ENCODE measurements around the gene BUD13.
A peak's percentile ranks its signal among the peaks of the same experiment; 100 is the strongest.

BUD13 gene

GRCh38 chr11:116792869-116793771 lies 20.3 kb upstream of the BUD13 start:
- peak; percentile 81 for DNase-seq (ENCODE audit: low spot score)

- DNase-seq (ENCODE audit: low spot score): no peak
Measured at GRCh38 chr11:116792144-116792868, 19.5 kb upstream of the BUD13 start.

GRCh38 chr11:116791813-116792143 lies 19.0 kb upstream of the BUD13 start, which contains the start of gene APOA5:
APOA5 (minus strand) TSS chr11:116791879; CDS start chr11:116791860, 19 bp downstream.
- no peak for DNase-seq (ENCODE audit: low spot score)

- DNase-seq (ENCODE audit: low spot score): no peak
Measured at GRCh38 chr11:116791002-116791812, 18.4 kb upstream of the BUD13 start.

GRCh38 chr11:116790167-116791001 lies 17.6 kb upstream of the BUD13 start:
- DNase-seq (ENCODE audit: low spot score): no peak

GRCh38 chr11:116788975-116789374 lies 16.2 kb upstream of the BUD13 start:
- no peak for DNase-seq (ENCODE audit: low spot score)

- DNase-seq (ENCODE audit: low spot score): no peak
Measured at GRCh38 chr11:116788534-116788933, 15.7 kb upstream of the BUD13 start.

- DNase-seq (ENCODE audit: low spot score): peak; percentile 79
Measured at GRCh38 chr11:116787786-116788486, 15.1 kb upstream of the BUD13 start, which contains the start of gene ZPR1. ZPR1 (minus strand) TSS chr11:116788023; CDS start chr11:116787990, 33 bp downstream.

GRCh38 chr11:116787436-116787785 lies 14.6 kb upstream of the BUD13 start:
- DNase-seq (ENCODE audit: low spot score): peak; percentile 51

- DNase-seq (ENCODE audit: low spot score): no peak
Measured at GRCh38 chr11:116786966-116787365, 14.2 kb upstream of the BUD13 start.

GRCh38 chr11:116786326-116786725 lies 13.5 kb upstream of the BUD13 start:
- DNase-seq (ENCODE audit: low spot score): no peak

- peak; percentile 39 for DNase-seq (ENCODE audit: low spot score)
Measured at GRCh38 chr11:116782728-116783127, 9.9 kb upstream of the BUD13 start.

GRCh38 chr11:116778556-116778955 lies 5.8 kb upstream of the BUD13 start:
- no peak for DNase-seq (ENCODE audit: low spot score)

- DNase-seq (ENCODE audit: low spot score): no peak
Measured at GRCh38 chr11:116777056-116777455, 4.3 kb upstream of the BUD13 start.

- no peak for DNase-seq (ENCODE audit: low spot score)
Measured at GRCh38 chr11:116776522-116776984, 3.8 kb upstream of the BUD13 start.

GRCh38 chr11:116775975-116776374 lies 3.2 kb upstream of the BUD13 start:
- DNase-seq (ENCODE audit: low spot score): no peak

GRCh38 chr11:116774661-116775060 lies 1.9 kb upstream of the BUD13 start:
- DNase-seq (ENCODE audit: low spot score): no peak

- DNase-seq (ENCODE audit: low spot score): peak; percentile 73
Measured at GRCh38 chr11:116773203-116774097, 663 bp upstream of the BUD13 start.

- peak; percentile 41 for DNase-seq (ENCODE audit: low spot score)
Measured at GRCh38 chr11:116771935-116772334, 852 bp downstream of the BUD13 start.

- DNase-seq (ENCODE audit: low spot score): no peak
Measured at GRCh38 chr11:116762132-116762531, 10.7 kb downstream of the BUD13 start.
